Right lobe of liver (tissue), 6 donors: ENCODE results near the gene DNAAF3. TPM values are rescaled to one million over a fixed set of nuclear protein-coding genes. Genes with fewer than 3 reads are reported as not detected.
"Not testable (repeated sequence)": the region's sequence is repeated elsewhere in the genome, so short reads cannot be mapped to it uniquely, and the experiment has no call there.

Source experiments
- ATAC-seq, 4 donors: fragments of 200-7000 bp; cut with Tn5 transposase; one replicate each; pipeline ENCODE4 v1.9.1; 2020; ENCODE audit warnings: mild to moderate bottlenecking in 4 of 4, moderate library complexity in 4 of 4
- DNase-seq, 3 donors: peaks; one replicate each; pipeline ENCODE4 v3.0.0-alpha.2; 2020
- H3K27ac ChIP-seq, 3 donors: fragments of 200-600 bp; one replicate each; pipeline ENCODE4 v1.8.0; 2022
- H3K27me3 ChIP-seq, 2 donors: fragments of 200-600 bp; one replicate each; pipeline ENCODE4 v1.8.0; 2022
- H3K36me3 ChIP-seq, 4 donors: fragments of 200-600 bp; sonication (generic) in 1 of 4; one replicate each; pipeline versions ENCODE4 v1.5.1 to v1.8.0; 2017 to 2022; ENCODE audit warnings: control low read depth in 1 of 4
- H3K4me1 ChIP-seq, 4 donors: fragments of 200-600 bp; sonication (generic) in 1 of 4; one replicate each; pipeline versions ENCODE4 v1.5.1 to v1.8.0; 2017 to 2022; ENCODE audit warnings: control low read depth in 1 of 4
- H3K4me3 ChIP-seq, 3 donors: fragments of 200-600 bp; one replicate each; pipeline ENCODE4 v1.8.0; 2022
- H3K9me3 ChIP-seq, 4 donors: fragments of 200-600 bp; sonication (generic) in 1 of 4; one replicate each; pipeline versions ENCODE4 v1.5.1 to v1.8.0; 2017 to 2022; ENCODE audit warnings: control low read depth in 1 of 4
- POLR2A ChIP-seq: fragments of 450-650 bp; IDR thresholded peaks from one replicate; pipeline ENCODE4 v1.6.1; 2017; ENCODE audit warnings: antibody characterized with exemption, mild to moderate bottlenecking
- WGBS: methylation state at CpG from one replicate; pipeline ENCODE4 v1.1.6; 2018; ENCODE audit warnings: low coverage, low lambda C conversion rate; ENCODE audit not compliant: insufficient coverage; ENCODE audit errors: missing lambda C conversion rate; 5-methylcytosine and 5-hydroxymethylcytosine counted together
- intact Hi-C, 2 donors: fragments of 100-400 bp; cut with DNase I; formaldehyde crosslinking; loops; one replicate each; pipeline versions ENCODE4 v1.11.2 to v1.14.1; 2022
- total RNA-seq, 6 experiments: library from RNA; depleted of rRNA in 2 of 6; stranded (reverse); fragments of >200 nt in 2 of 6; fragmentation: NEBNext Ultra II Directional in 3 of 6; extraction: Animal tissue kit (Norgen Biotek cat#: 25700) in 3 of 6; gene quantifications; one replicate each; pipeline versions ENCODE4 v1.1.0 to v1.2.4, GENCODE V29; 2016 to 2023
- TF ChIP-seq, protein P1 (sequence below), 4 donors: fragments of 200-600 bp in 3 of 4; fragments of 450-650 bp in 1 of 4; IDR thresholded peaks; one replicate each; pipeline versions ENCODE4 v1.5.1 to v1.8.0; 2016 to 2022; ENCODE audit warnings: antibody characterized with exemption in 4 of 4, mild to moderate bottlenecking in 2 of 4
- donor health status: DM: no; HTN: yes; CAD: no.
- donor health status: DM: no; HTN: no; CAD: no.
- donor health status: DM: no; HTN: no; CAD: no.
- donor health status: DM: no; HTN: yes; CAD: no.
- donor health status: DM: no; HTN: yes; CAD: no.

Gene DNAAF3
- total RNA-seq, 6 experiments from 2014 or later = 0.22 to 4.3 (median 0.49) TPM

DNA sequence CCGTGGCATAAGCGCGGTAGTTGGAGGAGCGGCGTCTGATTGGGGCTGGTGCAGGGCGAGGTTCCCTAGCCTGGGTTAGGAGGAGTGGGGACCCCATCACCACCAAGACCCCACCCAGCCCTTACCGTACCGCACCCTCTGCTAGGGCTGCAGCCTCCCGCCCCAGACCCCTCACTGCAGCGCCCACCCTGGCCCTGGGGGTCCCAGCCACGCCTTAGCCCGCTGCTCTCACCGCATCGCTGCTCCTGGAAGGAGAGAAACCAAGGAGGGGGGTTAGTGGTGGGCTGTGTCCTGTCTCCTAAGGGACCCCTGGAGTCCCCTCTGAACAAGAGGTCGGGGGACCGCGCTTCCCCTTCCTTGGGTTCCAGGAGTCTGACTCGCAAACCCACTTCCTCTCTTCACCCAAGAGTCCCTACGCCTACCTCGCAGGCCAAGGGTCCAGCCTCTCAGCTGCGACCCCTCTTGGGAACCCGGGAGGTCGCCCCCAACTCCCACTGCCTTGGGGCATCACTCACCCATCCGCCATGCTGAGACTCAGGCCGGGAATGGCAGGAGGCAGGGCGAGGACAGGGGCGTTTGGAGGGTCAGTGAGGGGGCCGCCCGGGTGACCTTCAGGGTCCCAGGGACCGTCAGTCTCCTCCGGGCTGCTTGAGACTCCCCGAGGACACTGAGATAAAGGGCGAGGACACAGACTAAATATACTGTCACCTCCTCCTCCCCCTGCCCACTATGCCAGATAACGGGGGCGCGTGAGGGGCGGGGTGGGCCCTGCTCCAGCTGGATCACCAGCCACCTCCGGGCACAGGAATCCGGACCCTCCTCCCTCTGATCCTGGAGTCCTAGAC is 9.1 kb downstream of the DNAAF3 start, which contains the start of gene TNNI3:
Gene TNNI3 (minus strand): TSS at position 669 of the 845 bp plus-strand sequence. CDS start 143 bp downstream, at position 526.
- DNase-seq = no peak
- no peak within 1 kb of the TSS for H3K4me3 ChIP-seq
- intact Hi-C loops = no loop called here
- no peaks in the 10 kb centered on the region for H3K9me3 ChIP-seq
- no peak for TF ChIP-seq POLR2A
- TF ChIP-seq, protein P1, sequence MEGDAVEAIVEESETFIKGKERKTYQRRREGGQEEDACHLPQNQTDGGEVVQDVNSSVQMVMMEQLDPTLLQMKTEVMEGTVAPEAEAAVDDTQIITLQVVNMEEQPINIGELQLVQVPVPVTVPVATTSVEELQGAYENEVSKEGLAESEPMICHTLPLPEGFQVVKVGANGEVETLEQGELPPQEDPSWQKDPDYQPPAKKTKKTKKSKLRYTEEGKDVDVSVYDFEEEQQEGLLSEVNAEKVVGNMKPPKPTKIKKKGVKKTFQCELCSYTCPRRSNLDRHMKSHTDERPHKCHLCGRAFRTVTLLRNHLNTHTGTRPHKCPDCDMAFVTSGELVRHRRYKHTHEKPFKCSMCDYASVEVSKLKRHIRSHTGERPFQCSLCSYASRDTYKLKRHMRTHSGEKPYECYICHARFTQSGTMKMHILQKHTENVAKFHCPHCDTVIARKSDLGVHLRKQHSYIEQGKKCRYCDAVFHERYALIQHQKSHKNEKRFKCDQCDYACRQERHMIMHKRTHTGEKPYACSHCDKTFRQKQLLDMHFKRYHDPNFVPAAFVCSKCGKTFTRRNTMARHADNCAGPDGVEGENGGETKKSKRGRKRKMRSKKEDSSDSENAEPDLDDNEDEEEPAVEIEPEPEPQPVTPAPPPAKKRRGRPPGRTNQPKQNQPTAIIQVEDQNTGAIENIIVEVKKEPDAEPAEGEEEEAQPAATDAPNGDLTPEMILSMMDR (IDR thresholded peaks at IDR 0.05) = no peak
- peaks cover 0 to 22% of the 10 kb centered on the region in 2 donors for H3K27me3 ChIP-seq
- H3K27ac ChIP-seq = no peak within 1 kb of the TSS
- no peaks in the 10 kb centered on the region for H3K36me3 ChIP-seq
- WGBS = 30% methylated on average over 2 of the region's 39 CpGs
- no peak for ATAC-seq
- no peaks in the 10 kb centered on the region for H3K4me1 ChIP-seq

DNA sequence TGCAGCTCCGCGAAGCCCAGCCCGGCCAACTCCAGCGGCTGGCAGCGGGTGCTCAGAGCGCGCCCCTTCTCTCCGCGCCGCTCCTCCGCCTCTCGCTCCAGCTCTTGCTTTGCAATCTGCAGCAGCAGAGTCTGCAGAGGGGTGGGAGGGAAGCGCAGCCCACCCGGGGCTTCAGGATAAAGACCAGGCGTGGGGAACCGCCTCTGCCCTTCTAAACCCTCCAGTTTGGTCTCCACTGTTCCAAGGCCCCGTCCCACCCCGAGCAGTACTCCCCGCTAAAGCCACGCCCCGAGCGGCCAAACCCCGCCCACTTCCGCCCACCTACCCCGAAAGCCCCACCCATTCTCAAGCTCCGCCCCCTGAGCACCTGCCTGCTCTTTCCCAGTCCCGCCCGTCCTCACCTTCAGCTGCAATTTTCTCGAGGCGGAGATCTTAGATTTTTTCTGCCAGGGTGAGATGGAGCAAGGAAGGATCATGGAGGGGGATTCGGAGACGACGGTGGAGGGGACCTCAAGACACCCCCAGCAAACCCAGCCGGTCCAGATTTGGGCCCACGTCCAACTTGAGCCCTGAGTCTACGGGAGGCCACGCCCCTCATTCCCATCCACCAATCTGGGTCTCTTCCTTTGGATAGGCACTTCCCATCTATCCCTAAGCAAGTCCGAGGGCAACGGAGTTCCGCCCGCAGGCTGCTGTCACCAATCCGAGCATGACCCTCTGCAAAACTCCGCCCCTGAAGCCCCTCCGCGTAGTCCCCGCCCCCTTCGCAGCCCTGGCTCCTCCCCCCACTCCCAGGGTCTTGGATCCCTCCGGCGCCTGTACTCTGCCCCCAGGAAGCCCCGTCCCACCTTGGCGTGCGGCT is 10.0 kb downstream of the DNAAF3 start:
- no peaks in the 10 kb centered on the region for H3K4me1 ChIP-seq
- H3K27ac ChIP-seq = no peak overlapping the region
- TF ChIP-seq, protein P1 (IDR thresholded peaks at IDR 0.05) = no peak
- TF ChIP-seq POLR2A = no peak
- no peaks in the 10 kb centered on the region for H3K9me3 ChIP-seq
- intact Hi-C loops = no loop called here
- no peaks in the 10 kb centered on the region for H3K36me3 ChIP-seq
- WGBS = 5% methylated on average over 19 of the region's 52 CpGs
- no peak overlapping the region for H3K4me3 ChIP-seq
- no peak for DNase-seq
- peaks cover 0 to 15% of the 10 kb centered on the region in 2 donors for H3K27me3 ChIP-seq
- no peak for ATAC-seq

DNA sequence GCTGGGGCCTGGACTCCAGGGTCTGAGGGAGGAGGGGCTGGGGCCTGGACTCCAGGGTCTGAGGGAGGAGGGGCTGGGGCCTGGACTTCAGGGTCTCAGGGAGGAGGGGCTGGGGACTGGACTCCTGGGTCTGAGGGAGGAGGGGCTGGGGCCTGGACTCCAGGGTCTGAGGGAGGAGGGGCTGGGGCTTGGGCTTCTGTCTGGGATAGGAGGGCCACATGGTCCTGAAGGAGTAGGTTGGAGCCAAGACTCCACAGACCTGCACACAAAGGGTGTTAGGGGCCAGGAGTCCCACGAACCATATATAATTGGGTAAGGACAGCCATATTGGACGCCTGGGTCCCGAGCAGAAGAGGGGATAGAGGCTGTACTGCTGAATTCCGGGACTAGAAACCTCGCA is 10.6 kb downstream of the DNAAF3 start:
- WGBS = 0% methylated on average over 4 of the region's 5 CpGs
- H3K36me3 ChIP-seq, ATAC-seq, H3K4me1 ChIP-seq, DNase-seq, H3K27me3 ChIP-seq, intact Hi-C loops, H3K4me3 ChIP-seq, H3K9me3 ChIP-seq, H3K27ac ChIP-seq: not testable (repeated sequence)

DNA sequence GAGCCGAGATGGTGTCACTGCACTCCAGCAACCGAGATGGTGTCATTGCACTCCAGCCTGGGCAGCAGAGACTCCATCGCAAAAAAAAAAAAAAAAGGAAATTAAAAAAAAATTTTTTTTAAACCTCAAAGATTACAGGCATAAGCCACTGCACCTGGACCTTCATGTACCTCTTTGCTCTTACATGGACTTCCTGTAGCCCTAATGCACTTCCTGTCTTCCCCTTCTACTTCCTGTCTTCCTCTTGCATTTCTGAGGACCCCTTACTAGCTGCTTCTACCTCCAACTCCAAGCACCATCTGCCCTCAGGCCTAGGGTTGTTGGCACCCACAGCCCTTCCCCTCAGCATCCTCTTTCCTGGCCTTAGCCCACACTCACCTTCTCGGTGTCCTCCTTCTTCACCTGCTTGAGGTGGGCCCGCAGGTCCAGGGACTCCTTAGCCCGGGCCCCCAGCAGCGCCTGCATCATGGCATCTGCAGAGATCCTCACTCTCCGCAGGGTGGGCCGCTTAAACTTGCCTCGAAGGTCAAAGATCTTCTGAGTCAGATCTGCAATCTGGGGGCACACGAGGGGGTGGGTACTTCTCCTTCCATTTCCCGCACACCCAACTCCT is 12.7 kb downstream of the DNAAF3 start:
- DNase-seq = no peak
- intact Hi-C loops = no loop called here

More for the DNA sequence above, 12.7 kb downstream of the DNAAF3 start:
- no peak overlapping the region for H3K27ac ChIP-seq
- no peak for TF ChIP-seq POLR2A
- TF ChIP-seq, protein P1 (IDR thresholded peaks at IDR 0.05) = no peak
- no peaks in the 10 kb centered on the region for H3K36me3 ChIP-seq
- WGBS = 64% methylated on average over 12 of the region's 12 CpGs
- H3K9me3 ChIP-seq = no peaks in the 10 kb centered on the region
- H3K27me3 ChIP-seq = peaks cover 0 to 9% of the 10 kb centered on the region in 2 donors
- H3K4me1 ChIP-seq = no peaks in the 10 kb centered on the region
- no peak for ATAC-seq
- no peak overlapping the region for H3K4me3 ChIP-seq
